ENCODE measurements around the gene DCLK1. TPM values are rescaled to one million over a fixed set of nuclear protein-coding genes. Genes with fewer than 3 reads are reported as not detected.

Gene DCLK1
- total RNA-seq, 4 donors from 2014 or later = 3.8 to 10.0 (median 8.2) TPM

GRCh38 chr13:35789335-35790165, 341.6 kb downstream of the DCLK1 start:
- Histone ChIP-seq H3K27me3 (no peaks in the 10 kb centered on the region), H3K36me3 (no peaks in the 10 kb centered on the region), H3K9me3 (no peaks in the 10 kb centered on the region), H3K27ac (no peak overlapping the region), H3K4me1 (peaks cover 0 to 8% of the 10 kb centered on the region in 2 donors), H3K4me3 (no peak overlapping the region)
- ATAC-seq (peak; percentile 53 to 58), DNase-seq (no peak)
- TF ChIP-seq POLR2A (IDR thresholded peaks at IDR 0.05) = no peak
- TF ChIP-seq CTCF (IDR thresholded peaks at IDR 0.05 in 4 of 5, conservative IDR thresholded peaks at IDR 0.05 in 1 of 5) = peak in 4 of 5 experiments; percentile 12 to 55 (median 38)
- in situ Hi-C loops (cut with MboI; ENCODE audit: low sequenced_read_pairs in 4 of 4) = loop anchor here in 1 of 4 donors (10.0 kb wide), 1 partner anchor 165 kb away; no protein-coding TSS in a partner anchor
- intact Hi-C loops (cut with DNase I; ENCODE audit: low total_unique reads) = loop anchor here (2.0 to 10.0 kb wide), 2 partner anchors 65 to 159 kb away; no protein-coding TSS in a partner anchor

- Histone ChIP-seq H3K4me1 (peaks cover 0 to 8% of the 10 kb centered on the region in 2 donors), H3K9me3 (no peaks in the 10 kb centered on the region), H3K36me3 (no peaks in the 10 kb centered on the region), H3K27me3 (no peaks in the 10 kb centered on the region), H3K27ac (no peak overlapping the region), H3K4me3 (no peak overlapping the region)
- intact Hi-C loops (cut with DNase I; ENCODE audit: low total_unique reads) = loop anchor here (10.0 kb wide), 1 partner anchor 63 kb away; no protein-coding TSS in a partner anchor
- no peak for DNase-seq
- TF ChIP-seq POLR2A (IDR thresholded peaks at IDR 0.05) = no peak
- ATAC-seq = no peak
- in situ Hi-C loops (cut with MboI; ENCODE audit: low sequenced_read_pairs in 4 of 4) = no loop called here
These were observed 343.2 kb downstream of the DCLK1 start for GRCh38 chr13:35787937-35788336.

GRCh38 chr13:35785576-35786303, 345.4 kb downstream of the DCLK1 start:
- Histone ChIP-seq H3K4me3 (no peak overlapping the region), H3K4me1 (no peaks in the 10 kb centered on the region), H3K27ac (no peak overlapping the region), H3K9me3 (no peaks in the 10 kb centered on the region), H3K36me3 (no peaks in the 10 kb centered on the region), H3K27me3 (no peaks in the 10 kb centered on the region)
- ATAC-seq (no peak), DNase-seq (no peak)
- intact Hi-C loops (cut with DNase I; ENCODE audit: low total_unique reads) (loop anchor here (10.0 kb wide), 1 partner anchor 61 kb away; no protein-coding TSS in a partner anchor), in situ Hi-C loops (cut with MboI; ENCODE audit: low sequenced_read_pairs in 4 of 4) (no loop called here)
- no peak for TF ChIP-seq POLR2A (IDR thresholded peaks at IDR 0.05)
- TF ChIP-seq CTCF (IDR thresholded peaks at IDR 0.05 in 4 of 5, conservative IDR thresholded peaks at IDR 0.05 in 1 of 5) = no peak

GRCh38 chr13:35784286-35784951, 346.8 kb downstream of the DCLK1 start:
- no peaks in the 10 kb centered on the region for H3K27me3 ChIP-seq
- ATAC-seq (peak in 1 of 2 donors; percentile 36), DNase-seq (no peak)
- H3K4me1 ChIP-seq = no peaks in the 10 kb centered on the region
- intact Hi-C loops (cut with DNase I; ENCODE audit: low total_unique reads) = loop anchor here (10.0 kb wide), 1 partner anchor 60 kb away; no protein-coding TSS in a partner anchor
- no peak overlapping the region for H3K27ac ChIP-seq
- no peaks in the 10 kb centered on the region for H3K36me3 ChIP-seq
- TF ChIP-seq POLR2A (IDR thresholded peaks at IDR 0.05) (no peak), CTCF (IDR thresholded peaks at IDR 0.05 in 4 of 5, conservative IDR thresholded peaks at IDR 0.05 in 1 of 5) (no peak)
- in situ Hi-C loops (cut with MboI; ENCODE audit: low sequenced_read_pairs in 4 of 4) = no loop called here
- no peaks in the 10 kb centered on the region for H3K9me3 ChIP-seq
- no peak overlapping the region for H3K4me3 ChIP-seq

Measured in gastrocnemius medialis (tissue), 4 donors.